Activated CD8-positive, alpha-beta memory T cell treated with anti-CD3 and anti-CD28 coated beads for 36 hours (primary cell): ENCODE results near the gene PTPRG. TPM values are rescaled to one million over a fixed set of nuclear protein-coding genes. Genes with fewer than 3 reads are reported as not detected.
"Not testable (repeated sequence)": the region's sequence is repeated elsewhere in the genome, so short reads cannot be mapped to it uniquely, and the experiment has no call there.

Experiments
- CTCF ChIA-PET: fragments of 350-600 bp; sonication (Branson Sonifier 250); formaldehyde crosslinking; loops from one replicate; lab custom pipeline; 2021; ENCODE audit warnings: antibody characterized with exemption; lab: Charles Lee
- POLR2A ChIA-PET: fragments of 350-600 bp; sonication (Branson Sonifier 250); formaldehyde crosslinking; loops from one replicate; lab custom pipeline; 2021; ENCODE audit warnings: antibody characterized with exemption; lab: Charles Lee
- total RNA-seq, 2 experiments: library from RNA; stranded (reverse); gene quantifications; one replicate each; pipeline ENCODE4 v1.2.3, GENCODE V29; 2021

Gene PTPRG
- total RNA-seq, 2 experiments from 2014 or later: not detected

DNA sequence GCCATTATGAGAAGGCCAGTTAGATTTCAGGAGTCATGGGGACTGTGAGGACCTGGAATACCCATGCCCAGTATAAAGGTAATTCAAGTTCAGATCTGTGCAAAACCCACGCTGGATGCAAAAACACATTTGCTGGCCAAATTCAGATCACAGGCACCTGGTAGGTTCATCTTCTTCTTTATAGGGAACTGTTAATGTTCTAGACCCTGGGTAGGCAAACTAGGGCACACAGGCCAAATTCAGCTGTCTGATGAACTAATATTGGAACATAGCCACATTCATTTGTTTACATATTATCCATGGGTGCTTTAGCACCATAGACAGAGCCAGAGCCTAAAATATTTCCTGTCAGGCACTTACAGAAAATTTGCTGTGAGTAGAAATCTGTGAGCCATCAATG lies 241.4 kb downstream of the PTPRG start:
- ChIA-PET CTCF (no interaction called here), POLR2A (no interaction called here)

DNA sequence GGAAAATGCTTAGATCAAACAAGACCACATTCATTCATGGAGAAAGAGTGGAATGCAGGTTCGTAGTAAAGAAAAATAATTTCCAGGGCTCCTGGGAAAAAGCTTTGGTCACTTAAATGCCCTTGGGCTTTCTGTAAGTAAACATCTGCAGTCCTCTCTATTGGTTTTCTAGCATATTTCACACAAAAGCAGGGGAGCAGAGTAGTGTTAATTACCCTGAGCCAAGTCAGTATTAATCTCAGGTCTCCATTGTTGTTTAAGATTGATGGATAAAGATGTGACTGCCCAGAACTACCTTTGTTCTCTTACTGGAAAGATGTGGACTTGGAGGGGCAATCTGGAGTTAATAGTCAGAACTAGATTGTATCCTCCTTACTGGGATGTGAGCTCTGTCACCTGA lies 242.6 kb downstream of the PTPRG start:
- ChIA-PET POLR2A (no interaction called here), CTCF (no interaction called here)

DNA sequence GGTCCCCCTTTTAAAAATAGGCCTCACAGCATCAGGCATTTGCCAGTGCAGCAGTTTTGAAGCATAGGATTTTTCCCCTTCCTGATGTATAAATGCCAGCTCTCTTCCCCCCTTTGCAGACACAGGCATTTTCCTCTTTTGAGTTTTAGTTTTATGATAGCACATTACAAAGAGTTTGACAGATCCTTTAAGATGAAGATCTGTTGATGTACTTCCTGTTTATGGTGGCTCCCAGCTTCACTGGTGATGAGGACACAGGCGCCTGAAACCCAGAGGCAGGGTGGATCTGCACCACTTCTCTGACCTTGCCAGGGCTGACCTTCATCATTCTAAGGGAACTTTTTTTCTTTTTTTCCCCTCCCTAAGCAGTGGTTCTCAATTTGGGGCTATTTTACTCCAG lies 243.4 kb downstream of the PTPRG start:
- ChIA-PET POLR2A (no interaction called here), CTCF (no interaction called here)

DNA sequence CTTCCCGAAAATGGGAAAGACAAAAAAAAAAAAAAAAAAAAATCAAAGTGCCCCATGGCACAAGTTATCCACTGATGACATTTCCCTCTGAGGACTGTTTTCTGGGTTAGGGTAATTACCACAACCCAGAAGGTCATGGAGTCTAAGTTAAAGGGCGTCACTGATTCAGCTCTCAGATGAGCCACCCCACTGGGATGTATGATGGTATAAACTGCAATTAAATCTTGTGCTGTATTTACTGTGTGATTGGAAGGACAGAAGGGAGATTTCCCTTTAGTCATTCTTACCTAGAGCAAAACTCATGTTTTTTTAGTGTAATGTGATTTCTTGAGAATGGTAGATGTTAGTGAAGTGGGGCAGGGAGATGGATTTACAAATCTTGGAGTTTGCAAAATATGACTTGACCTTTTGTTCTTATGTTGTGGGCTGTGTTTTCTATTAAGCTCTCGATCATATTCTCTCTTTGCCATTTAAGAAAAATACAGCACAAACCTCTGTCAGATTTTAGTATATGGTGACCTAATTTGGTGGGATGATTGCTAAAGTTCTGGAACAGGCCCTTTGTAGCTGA lies 244.2 kb downstream of the PTPRG start:
- POLR2A ChIA-PET: no interaction called here
- CTCF ChIA-PET: no interaction called here

DNA sequence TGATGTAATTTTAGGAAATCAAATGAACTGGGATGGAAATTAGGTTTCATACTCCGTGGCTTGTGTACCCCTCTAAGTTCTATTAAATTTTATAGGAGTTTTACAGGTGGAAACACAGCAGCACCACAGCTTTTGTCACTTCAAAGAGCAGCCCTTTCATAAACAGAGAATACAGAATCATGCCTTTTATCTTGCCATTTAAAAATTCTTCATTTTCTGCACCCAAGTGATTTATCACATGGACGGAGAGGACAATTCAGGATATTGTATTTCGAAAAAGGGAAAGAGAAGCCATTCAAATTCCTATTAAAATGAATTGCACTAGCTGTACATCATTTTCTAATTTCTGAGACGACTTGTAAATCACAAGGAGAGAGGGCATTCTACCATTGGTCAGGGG lies 245.4 kb downstream of the PTPRG start:
- CTCF ChIA-PET: no interaction called here
- POLR2A ChIA-PET: no interaction called here

DNA sequence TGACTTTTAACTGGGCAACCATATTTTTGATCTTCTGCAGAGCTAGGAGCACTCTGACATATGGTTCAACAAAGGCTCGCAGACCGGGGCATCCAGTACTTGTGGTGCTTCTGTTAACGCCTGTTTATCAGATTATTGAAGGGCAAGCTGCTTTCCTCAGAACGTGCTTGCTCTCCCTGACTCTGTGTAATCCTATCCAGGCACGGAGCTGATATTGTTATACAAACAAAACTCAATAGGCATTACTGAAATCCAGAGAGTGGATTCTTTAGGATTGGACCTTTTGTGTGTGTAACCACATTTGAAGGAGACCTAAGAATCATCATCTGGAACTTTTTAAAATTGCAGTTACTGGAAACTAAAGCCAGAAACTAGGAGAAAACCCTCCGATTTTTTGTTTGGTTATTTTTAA lies 246.5 kb downstream of the PTPRG start:
- ChIA-PET CTCF (no interaction called here), POLR2A (no interaction called here)

DNA sequence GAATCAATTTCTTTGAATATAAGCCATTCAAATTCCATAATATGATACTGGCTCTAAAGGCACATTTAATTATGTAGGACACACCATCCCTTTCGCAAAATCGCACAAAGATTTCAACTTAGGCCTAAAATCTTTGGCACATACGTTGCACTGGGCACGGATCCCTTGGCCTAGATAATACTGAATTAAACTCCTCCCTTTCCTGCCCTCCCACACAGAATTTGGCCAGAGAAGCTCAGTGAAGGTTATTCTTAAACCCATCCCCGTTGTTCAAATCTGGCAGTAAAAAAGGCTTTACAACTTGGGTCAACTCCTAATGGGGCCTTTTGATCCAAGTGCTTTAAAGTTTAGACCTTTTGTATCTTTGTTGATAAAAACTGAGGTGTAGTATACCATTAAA lies 247.2 kb downstream of the PTPRG start:
- CTCF ChIA-PET: no interaction called here
- POLR2A ChIA-PET: no interaction called here

DNA sequence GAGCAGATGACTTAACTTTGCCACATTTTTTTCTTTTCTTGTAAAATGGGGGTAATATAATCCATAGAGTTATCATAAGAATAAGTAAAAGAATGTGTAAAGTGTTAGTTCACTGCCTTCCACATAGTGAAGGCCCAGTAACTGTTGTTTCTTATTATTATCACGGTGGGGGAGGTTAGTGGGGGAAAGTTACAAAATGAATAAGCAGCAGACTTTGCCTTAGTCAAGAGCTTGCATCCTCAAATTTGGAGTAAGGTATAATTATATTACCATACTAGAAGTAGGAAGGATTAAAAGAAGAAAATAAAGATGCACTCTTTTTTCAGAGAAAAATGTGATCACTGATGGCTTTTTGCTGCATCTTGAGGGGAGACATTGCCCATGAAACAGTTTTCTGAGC lies 247.6 kb downstream of the PTPRG start:
- ChIA-PET POLR2A (no interaction called here), CTCF (no interaction called here)

DNA sequence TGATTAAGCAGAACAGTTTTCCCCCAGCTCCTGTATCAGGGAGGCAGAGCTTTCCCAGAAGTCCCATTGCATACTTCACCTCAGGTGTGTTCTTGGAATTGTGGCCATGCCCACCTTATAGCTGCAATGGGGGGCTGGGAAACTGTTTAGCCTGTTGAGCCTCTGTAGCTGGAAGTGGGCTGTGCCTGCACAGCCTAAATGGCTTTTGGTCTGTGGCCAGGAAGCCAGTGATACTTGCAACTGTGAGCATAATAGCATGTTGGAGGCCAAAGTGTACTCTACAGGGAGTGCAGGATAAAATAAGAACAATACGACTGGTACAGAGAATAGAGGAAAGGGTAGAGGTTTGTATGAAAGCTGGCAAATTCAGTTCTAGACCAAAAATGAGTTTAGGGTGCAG lies 248.5 kb downstream of the PTPRG start:
- ChIA-PET POLR2A (no interaction called here), CTCF (no interaction called here)

DNA sequence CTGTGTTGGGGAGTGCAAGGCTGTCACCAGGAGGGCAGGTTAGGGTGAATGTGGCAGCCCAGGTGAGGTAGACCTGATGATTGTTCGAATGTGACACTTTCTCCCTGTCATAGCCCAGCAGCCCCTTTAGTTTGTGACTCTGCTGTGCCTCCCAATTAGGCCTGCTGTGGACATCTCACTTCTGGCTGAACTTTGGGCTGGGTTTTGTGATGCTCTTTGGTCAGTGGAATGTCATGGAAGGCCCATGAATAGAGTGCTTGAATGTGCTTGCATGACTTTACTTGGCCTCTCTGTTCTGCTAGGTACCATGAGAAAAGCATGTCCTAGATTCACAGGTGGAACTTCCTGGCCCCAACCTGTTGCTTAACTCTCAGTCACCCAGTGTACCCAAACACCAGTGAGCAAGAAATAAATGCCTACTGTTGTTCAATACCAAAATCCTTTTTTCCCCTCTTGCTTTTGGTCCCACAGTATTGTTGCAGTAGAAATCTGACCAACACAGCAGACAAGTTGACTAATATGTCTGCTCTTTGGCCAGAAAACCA lies 249.7 kb downstream of the PTPRG start:
- ChIA-PET CTCF (no interaction called here), POLR2A (no interaction called here)

DNA sequence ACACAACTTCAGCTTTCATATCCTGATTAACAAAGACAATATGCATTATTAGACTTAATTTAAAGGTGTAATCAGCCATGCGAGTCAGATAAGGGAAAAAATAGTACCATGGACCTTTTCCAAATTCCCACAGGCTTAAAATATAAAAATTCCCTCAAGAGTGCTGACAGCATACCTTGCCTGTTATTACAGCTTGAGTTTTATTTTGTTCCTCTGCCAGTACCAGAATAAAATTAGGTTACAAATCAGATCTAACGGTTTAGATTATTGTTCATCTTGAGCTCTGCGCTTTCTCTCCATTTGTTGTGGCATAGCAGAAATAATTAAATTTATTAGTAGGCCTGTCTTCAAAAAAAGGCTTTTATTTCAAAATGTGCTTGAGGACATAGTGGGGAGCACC lies 250.3 kb downstream of the PTPRG start:
- ChIA-PET POLR2A (no interaction called here), CTCF (no interaction called here)

DNA sequence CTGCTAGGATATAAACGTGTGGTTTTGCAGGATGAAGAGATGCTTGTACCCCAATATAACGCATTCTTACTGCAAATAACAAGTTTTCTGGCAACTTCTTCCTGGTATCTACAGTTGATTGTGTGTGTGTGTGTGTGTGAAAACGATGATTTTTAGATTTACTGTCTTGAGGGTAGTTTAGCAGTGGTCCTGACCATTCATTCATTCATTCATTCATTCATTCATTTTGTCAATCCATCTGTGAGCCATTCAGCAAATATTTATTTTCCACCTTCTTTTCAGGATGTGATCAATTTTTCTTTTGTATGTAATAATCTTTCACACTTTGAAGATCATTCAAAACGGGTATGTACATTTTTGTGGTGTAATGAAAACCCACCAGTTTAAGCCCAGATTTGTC lies 250.7 kb downstream of the PTPRG start:
- ChIA-PET CTCF (no interaction called here), POLR2A (no interaction called here)

DNA sequence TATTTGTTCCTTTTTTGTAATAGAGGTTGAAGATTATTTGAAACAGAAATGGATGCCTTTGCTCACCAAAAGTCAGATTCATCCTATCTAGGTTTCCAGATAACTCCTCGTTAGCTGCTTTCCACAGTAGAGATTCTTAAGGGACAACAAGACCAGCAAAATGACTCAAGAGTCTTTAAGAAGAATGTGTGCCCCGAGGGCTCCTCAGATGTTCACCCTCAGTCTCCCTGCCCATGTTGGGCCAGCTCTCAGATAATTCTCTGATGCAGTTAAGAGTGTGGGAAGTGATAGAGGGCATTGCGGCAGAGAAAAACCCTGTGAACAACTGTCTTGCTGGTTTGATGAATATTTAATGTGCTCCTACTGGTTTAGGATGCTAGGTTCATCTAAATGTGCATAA lies 251.1 kb downstream of the PTPRG start:
- CTCF ChIA-PET: no interaction called here
- POLR2A ChIA-PET: no interaction called here

DNA sequence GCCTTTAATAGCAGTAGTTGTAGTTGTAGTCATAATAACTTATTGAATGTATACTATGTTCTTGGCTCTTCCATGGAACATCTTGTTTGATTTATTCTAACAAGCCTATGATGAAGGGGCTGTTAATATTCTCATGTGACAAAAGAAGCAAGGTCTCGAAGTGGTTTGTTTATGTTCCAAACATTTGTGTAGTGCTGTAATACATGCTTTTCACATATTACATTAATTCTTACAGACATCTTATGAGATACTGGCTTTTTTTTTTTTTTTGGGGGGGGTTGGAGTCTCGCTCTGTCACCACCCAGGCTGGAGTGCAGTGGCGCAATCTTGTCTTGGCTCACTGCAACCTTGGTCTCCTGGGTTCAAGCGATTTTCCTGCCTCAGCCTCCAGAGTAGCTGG lies 252.3 kb downstream of the PTPRG start:
- ChIA-PET CTCF (no interaction called here), POLR2A (no interaction called here)

DNA sequence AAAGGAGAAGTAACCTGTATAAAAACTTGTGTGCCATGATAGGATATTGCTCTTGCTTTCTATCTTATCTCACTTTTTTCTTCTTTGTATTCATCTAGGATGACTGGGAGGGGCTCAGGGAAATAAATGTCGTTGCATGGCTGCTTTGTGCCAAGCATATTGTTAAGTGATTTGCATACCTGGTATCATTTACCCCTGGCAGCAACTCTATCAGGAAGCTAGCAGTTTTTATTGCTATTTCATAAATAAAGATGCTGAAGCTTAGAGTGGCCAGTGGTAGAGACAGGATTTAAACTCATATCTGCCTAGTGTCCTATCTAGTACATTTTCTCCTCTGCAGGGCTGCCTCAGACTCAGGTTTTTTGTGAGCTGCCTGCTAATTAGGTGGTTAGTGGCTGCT lies 253.3 kb downstream of the PTPRG start:
- POLR2A ChIA-PET: no interaction called here
- CTCF ChIA-PET: interaction anchor here (1.0 kb wide), 1 partner anchor 25 kb away, joined by 4 read pairs; no protein-coding TSS in a partner anchor

DNA sequence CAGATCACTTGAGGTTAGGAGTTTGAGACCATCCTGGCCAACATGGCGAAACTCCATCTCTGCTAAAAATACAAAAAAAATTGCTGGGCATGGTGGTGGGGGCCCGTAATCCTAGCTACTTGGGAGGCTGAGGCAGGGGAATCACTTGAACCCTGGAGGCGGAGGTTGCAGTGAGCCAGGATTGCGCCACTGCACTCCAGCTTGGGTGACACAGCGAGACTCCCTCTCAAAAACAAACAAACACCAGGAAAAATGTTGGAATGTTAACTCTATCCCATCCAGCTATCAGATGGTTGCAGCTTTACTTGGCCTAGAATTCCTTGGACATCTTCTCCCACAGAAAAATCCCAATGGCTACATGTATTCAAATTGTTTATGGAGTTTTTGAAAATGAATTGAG lies 254.9 kb downstream of the PTPRG start:
- POLR2A ChIA-PET, CTCF ChIA-PET: not testable (repeated sequence)

DNA sequence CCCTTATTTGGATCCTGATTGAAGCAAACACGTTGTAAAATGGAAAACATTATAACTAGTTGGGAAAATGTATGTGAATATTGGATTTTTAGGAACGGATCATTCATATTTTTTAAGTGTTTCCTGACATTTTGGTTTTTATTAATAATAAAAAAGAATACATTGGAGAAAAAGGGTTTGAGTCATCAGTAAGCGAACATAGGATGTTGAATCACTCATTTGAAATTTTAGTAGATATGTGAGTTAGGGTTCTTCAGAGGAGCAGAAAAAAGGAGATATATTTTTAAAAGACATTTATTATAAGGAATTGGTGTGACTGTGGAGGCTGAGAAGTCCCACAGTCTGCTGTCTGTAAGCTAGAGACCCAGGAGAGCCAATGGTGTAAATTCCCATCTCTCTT lies 258.5 kb downstream of the PTPRG start:
- POLR2A ChIA-PET: no interaction called here
- CTCF ChIA-PET: no interaction called here

DNA sequence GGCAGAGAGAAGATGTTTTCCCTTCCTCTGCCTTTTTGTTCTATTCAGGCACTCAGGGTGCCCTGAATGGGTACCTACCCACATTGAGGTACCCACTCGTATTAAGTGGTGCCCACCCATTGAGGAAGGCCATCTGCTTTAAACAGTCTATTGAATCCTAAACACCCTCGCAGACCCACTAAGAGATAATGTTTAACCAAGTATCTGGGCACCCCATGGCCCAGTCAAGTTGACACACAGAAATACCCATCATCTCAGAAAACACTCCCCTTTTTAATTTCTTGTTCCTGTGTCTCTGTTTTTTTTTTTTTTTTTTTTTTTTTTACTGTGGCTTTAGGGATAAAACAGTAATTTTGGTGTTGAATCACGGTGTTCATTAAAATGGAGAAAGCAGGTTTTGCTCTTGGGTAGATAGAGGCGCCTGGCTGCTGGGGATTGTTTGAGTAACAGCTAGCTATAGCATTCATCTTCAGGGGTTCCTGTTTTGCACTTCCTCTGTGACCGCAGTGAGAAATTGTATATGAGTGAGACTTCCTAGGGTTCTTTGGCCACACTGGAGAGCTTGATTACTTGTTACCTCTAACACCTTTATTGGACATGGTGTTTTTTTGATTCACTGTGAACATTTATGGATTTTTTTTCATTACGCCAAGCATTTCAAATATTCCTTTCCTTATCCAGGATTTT lies 259.1 kb downstream of the PTPRG start:
- POLR2A ChIA-PET: interaction anchor here (0.6 kb wide), 1 partner anchor 493 kb away, joined by 3 read pairs; no protein-coding TSS in a partner anchor
- CTCF ChIA-PET: interaction anchor here (0.7 kb wide), 1 partner anchor 836 kb away, joined by 4 read pairs; no protein-coding TSS in a partner anchor

DNA sequence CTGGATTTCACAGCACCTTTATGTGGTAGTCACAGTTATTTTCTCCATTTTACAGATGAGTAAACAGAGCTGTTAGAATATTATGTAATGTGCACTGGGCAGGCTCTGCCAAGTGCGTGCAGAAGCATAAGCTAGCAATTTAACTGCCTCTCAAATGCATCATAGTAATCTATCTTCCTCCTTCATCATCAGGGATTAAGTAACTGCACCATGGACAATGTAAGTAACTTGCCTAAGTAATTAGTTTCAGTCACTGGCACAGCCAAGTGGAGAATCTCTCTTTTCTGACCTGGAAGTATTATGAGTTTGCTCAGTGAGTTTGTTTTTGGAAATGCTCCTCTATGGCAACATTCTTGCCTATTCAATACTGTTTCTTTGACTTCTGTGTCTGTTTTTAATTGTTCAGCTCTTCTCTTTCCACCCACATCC lies 260.5 kb downstream of the PTPRG start:
- ChIA-PET POLR2A (no interaction called here), CTCF (no interaction called here)

DNA sequence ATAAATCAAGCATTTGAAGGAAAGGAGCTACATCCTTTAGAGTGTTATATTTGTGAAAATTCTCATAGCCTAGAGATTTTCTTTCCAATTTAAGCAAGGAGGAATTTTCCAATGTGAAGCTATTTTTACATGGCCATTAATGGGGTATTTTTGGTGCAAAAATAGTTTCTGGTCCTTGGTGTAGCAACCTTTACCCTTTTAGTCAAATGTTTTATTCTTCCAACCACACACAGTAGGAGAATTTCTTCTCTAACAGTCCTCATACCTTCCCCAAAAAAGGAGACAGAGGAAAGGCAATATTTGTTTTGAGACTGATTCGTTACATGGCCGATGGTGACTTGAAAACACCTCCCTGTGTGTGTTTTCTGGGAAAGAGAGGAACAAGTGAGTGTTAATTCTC lies 261.2 kb downstream of the PTPRG start:
- ChIA-PET POLR2A (no interaction called here), CTCF (no interaction called here)

DNA sequence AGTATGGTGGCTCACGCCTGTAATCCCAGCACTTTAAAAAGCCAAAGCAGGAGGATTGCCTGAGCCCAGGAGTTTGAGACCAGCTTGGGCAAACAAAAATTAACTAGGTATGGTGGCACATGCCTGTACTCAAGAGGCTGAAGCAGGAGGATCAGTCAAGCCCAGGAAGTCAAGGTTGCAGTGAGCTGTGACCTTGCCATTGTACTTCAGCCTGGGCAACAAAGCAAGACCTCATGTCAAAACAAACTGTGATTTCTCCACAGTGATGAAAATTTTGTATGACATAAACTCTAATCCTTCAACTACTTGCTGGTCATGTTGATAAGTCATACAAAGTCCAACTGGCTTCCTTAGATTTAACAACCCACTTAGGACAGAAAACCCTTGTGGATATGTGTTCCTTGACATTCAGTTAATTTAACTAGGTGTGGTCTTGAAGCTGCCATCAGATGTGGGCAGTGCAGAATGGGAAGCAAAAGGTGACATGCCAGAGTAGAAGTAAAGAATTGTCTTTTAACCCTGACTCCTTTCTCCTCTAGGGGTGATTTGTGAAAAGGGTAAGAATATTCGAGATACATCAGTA lies 263.3 kb downstream of the PTPRG start:
- CTCF ChIA-PET: no interaction called here

More for the DNA sequence above, 263.3 kb downstream of the PTPRG start:
- POLR2A ChIA-PET: no interaction called here
